ENCODE measurements around the gene DLG2. TPM values are rescaled to one million over a fixed set of nuclear protein-coding genes. Genes with fewer than 3 reads are reported as not detected.

DLG2 gene
- total and polyA plus RNA-seq, 2 of the 8 experiments (the other 6 are each of a cell fraction or from before 2014, with no cell fraction given), result 1.7 to 14.3 TPM

- TF ChIP-seq CHD7 (IDR thresholded peaks at IDR 0.05; ENCODE audit: insufficient replicate concordance, low read length) (peak; percentile 88), RAD21 (IDR thresholded peaks at IDR 0.05 in 1 of 2, conservative IDR thresholded peaks at IDR 0.05 in 1 of 2; ENCODE audit: low read depth in 2 of 2, low read length in 2 of 2) (peak; percentile 72 to 81), RNF2 (IDR thresholded peaks at IDR 0.05; ENCODE audit: borderline replicate concordance, low read depth, low read length, missing control alignments, poor library complexity, severe bottlenecking) (no peak), TCF12 (IDR thresholded peaks at IDR 0.05; ENCODE audit: low read depth, low read length) (0 out of 2 replicates have a peak, but pooled peaks have one; percentile 33), POU5F1 (IDR thresholded peaks at IDR 0.05; ENCODE audit: low read depth, low read length) (no peak), PHF8 (conservative IDR thresholded peaks at IDR 0.05; ENCODE audit: low read depth, low read length) (no peak), KDM1A (IDR thresholded peaks at IDR 0.05; ENCODE audit: borderline replicate concordance, low read length) (no peak), CHD1 (IDR thresholded peaks at IDR 0.05; ENCODE audit: low read depth, low read length) (no peak), SP1 (IDR thresholded peaks at IDR 0.05; ENCODE audit: low read depth, low read length) (0 out of 2 replicates have a peak, but pooled peaks have one; percentile 10)
Observed at GRCh38 chr11:84543367-84544159, 1083.6 kb downstream of the DLG2 start (continued).
